HepG2 (cell line): Measurements from ENCODE around the gene TP53I3. TPM values are rescaled to one million over a fixed set of nuclear protein-coding genes. Genes with fewer than 3 reads are reported as not detected.

Experiments
- BRD4 ChIP-seq: sonication (generic); formaldehyde crosslinking; IDR thresholded peaks from 2 replicates; pipeline ENCODE4 v1.4.0; 2020; ENCODE audit warnings: missing genetic modification reagents
- DMAP1 ChIP-seq: IDR thresholded peaks from 2 replicates; pipeline ENCODE4 v1.6.1; 2016
- FOSL2 ChIP-seq: sonication (generic); formaldehyde crosslinking; IDR thresholded peaks from 2 replicates; pipeline ENCODE4 v1.4.0; 2020; ENCODE audit warnings: missing genetic modification reagents
- HNF1A ChIP-seq, 2 experiments: sonication (generic) in 1 of 2; formaldehyde crosslinking in 1 of 2; IDR thresholded peaks; 2 replicates each; pipeline versions ENCODE4 v1.4.0 to v1.6.1; 2016 to 2020; ENCODE audit warnings: borderline replicate concordance in 1 of 2, low read depth in 1 of 2, mild to moderate bottlenecking in 1 of 2, missing genetic modification reagents in 1 of 2
- JUNB ChIP-seq: sonication (generic); formaldehyde crosslinking; IDR thresholded peaks from 2 replicates; pipeline ENCODE4 v1.8.0; 2022; ENCODE audit warnings: missing genetic modification reagents, mild to moderate bottlenecking, borderline replicate concordance
- JUND ChIP-seq: sonication (generic); formaldehyde crosslinking; IDR thresholded peaks from 2 replicates; pipeline ENCODE4 v1.8.0; 2022; ENCODE audit warnings: mild to moderate bottlenecking, missing genetic modification reagents
- NFE2L1 ChIP-seq: sonication (generic); formaldehyde crosslinking; IDR thresholded peaks from 2 replicates; pipeline ENCODE4 v1.4.0; 2020; ENCODE audit warnings: missing genetic modification reagents, mild to moderate bottlenecking, borderline replicate concordance
- PHF21A ChIP-seq: sonication (generic); formaldehyde crosslinking; IDR thresholded peaks from 2 replicates; pipeline ENCODE4 v1.5.0; 2020; ENCODE audit warnings: mild to moderate bottlenecking, missing genetic modification reagents
- SIX4 ChIP-seq: sonication (generic); formaldehyde crosslinking; IDR thresholded peaks from 2 replicates; pipeline ENCODE4 v1.4.0; 2020; ENCODE audit warnings: missing genetic modification reagents
- SNAPC4 ChIP-seq: sonication (generic); formaldehyde crosslinking; IDR thresholded peaks from 2 replicates; pipeline ENCODE4 v1.4.0; 2020; ENCODE audit warnings: mild to moderate bottlenecking, missing genetic modification reagents
- STAG1 ChIP-seq: sonication (generic); formaldehyde crosslinking; IDR thresholded peaks from 2 replicates; pipeline ENCODE4 v1.4.0; 2020; ENCODE audit warnings: missing genetic modification reagents
- ZFP82 ChIP-seq: sonication (generic); formaldehyde crosslinking; IDR thresholded peaks from 2 replicates; pipeline ENCODE4 v1.5.1; 2020; ENCODE audit warnings: mild to moderate bottlenecking, missing genetic modification reagents, borderline replicate concordance
- ZNF136 ChIP-seq: sonication (generic); formaldehyde crosslinking; IDR thresholded peaks from 2 replicates; pipeline ENCODE4 v1.8.1; 2022; ENCODE audit warnings: low read depth, mild to moderate bottlenecking, moderate library complexity, missing genetic modification reagents
- ZNF253 ChIP-seq: sonication (generic); formaldehyde crosslinking; IDR thresholded peaks from 2 replicates; pipeline ENCODE4 v1.8.0; 2022; ENCODE audit warnings: mild to moderate bottlenecking, missing genetic modification reagents, borderline replicate concordance
- ZNF280B ChIP-seq: sonication (generic); formaldehyde crosslinking; IDR thresholded peaks from 2 replicates; pipeline ENCODE4 v1.5.0; 2020; ENCODE audit warnings: missing genetic modification reagents, mild to moderate bottlenecking, borderline replicate concordance
- ZNF569 ChIP-seq: sonication (generic); formaldehyde crosslinking; IDR thresholded peaks from 2 replicates; pipeline ENCODE4 v1.5.0; 2020; ENCODE audit warnings: mild to moderate bottlenecking, missing genetic modification reagents, moderate library complexity, borderline replicate concordance
- ZNF607 ChIP-seq: sonication (generic); formaldehyde crosslinking; IDR thresholded peaks from 2 replicates; pipeline ENCODE4 v1.5.1; 2020; ENCODE audit warnings: missing genetic modification reagents, mild to moderate bottlenecking, borderline replicate concordance
- ZNF772 ChIP-seq: sonication (generic); formaldehyde crosslinking; IDR thresholded peaks from 2 replicates; pipeline ENCODE4 v1.5.0; 2020; ENCODE audit warnings: mild to moderate bottlenecking, missing genetic modification reagents
- polyA plus RNA-seq, 8 experiments: library from polyadenylated mRNA; depleted of rRNA in 3 of 8; stranded (reverse) in 7 of 8; unstranded in 1 of 8; fragments of >200 nt; fragmentation: Illumina TruSeq in 4 of 8; extraction: Trizol in 4 of 8; gene quantifications; 2 replicates each; pipeline versions ENCODE4 v1.2.1 to v1.2.3, GENCODE V29; 2011 to 2016; ENCODE audit warnings: low read depth in 4 of 8, missing spikeins in 1 of 8, mixed read lengths in 1 of 8; ENCODE audit not compliant: insufficient read depth in 1 of 8
- total RNA-seq, 5 experiments: library from RNA; depleted of rRNA; stranded (reverse); fragments of >200 nt; fragmentation: Illumina TruSeq; extraction: Trizol; gene quantifications; 2 replicates each; pipeline ENCODE4 v1.2.3, GENCODE V29; 2016; ENCODE audit warnings: low read depth in 1 of 5

TP53I3 gene
- total and polyA plus RNA-seq, 2 of the 13 experiments (the other 11 are each of a cell fraction or from before 2014, with no cell fraction given): 25.0 to 44.1 TPM

DNA sequence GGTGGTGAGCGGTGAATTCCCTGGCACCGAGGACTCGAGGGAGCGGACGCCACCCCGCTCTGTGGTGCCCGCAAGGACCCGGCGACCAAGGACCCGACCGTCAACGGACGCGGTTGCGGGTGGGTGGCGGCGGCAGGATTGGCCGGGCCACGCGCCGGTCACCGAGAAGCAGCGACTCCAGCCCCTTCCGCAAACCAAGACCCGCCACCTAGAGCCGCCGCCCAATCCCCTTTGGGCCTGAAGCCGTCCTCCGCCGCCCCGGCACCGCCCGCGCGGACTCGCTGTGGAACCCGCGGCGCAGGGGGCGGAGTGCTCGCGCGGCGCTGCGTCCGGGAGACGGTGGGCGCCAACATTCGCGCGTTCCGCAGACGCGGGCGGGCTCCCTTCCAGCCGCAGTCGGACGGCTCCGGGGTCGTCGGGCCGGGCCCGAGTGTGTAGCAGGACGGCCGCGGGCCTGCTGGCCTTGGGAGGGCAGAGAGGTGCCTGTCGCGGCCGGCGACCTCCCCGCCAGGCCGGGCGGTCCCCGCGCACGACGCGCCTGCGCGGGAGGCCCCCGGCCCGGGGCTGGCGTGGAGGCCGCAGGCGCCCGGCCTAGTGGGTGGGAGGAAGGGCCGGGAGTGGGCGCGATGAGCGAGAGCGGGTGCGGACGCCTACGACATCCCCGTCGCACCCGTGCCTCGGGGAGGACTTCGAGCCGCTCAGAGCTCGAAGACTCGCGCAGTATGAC is 38.7 kb upstream of the TP53I3 start, which contains the start of the genes FAM228B and PFN4 (continued):
- TF ChIP-seq ZNF607 (CRISPR knock-in tag) (peak; percentile 77; the same call in 1 of the 2 replicates), JUND (CRISPR knock-in tag) (no peak), NFE2L1 (peak; percentile 63; the same call in 1 of the 2 replicates), ZNF253 (peak; percentile 77), SIX4 (no peak; the same call in 1 of the 2 replicates), ZNF280B (CRISPR knock-in tag) (peak; percentile 93), BRD4 (peak; percentile 64; the same call in 1 of the 2 replicates), ZNF136 (CRISPR knock-in tag) (no peak), JUNB (no peak), ZNF569 (CRISPR knock-in tag) (no peak), STAG1 (CRISPR knock-in tag) (no peak; the same call in 1 of the 2 replicates), HNF1A (IDR thresholded peaks at IDR 0.05; ENCODE audit: low read depth) (no peak), HNF1A (CRISPR knock-in tag; IDR thresholded peaks at IDR 0.05; ENCODE audit: borderline replicate concordance) (peak; percentile 74; the same call in 1 of the 2 replicates), SNAPC4 (CRISPR knock-in tag) (0 out of 2 replicates have a peak, but pooled peaks have one; percentile 39), DMAP1 (CRISPR knock-in tag) (peak; percentile 33), ZNF772 (CRISPR knock-in tag) (peak; percentile 91), ZFP82 (CRISPR knock-in tag) (peak; percentile 83; the same call in 1 of the 2 replicates), PHF21A (peak; percentile 68; the same call in 1 of the 2 replicates), FOSL2 (CRISPR knock-in tag) (no peak)
